GM23338 (cell line): ENCODE data around the gene C2CD5. TPM values are rescaled to one million over a fixed set of nuclear protein-coding genes. Genes with fewer than 3 reads are reported as not detected.

Experiments used
- ATAC-seq: fragments of 200-7000 bp; cut with Tn5 transposase; 3 replicates; pipeline ENCODE4 v1.9.1; 2020
- DNase-seq: peaks from one replicate; pipeline ENCODE4 v3.0.0-alpha.2; 2015; ENCODE audit warnings: low spot score
- H2AFZ ChIP-seq: fragments of 200-600 bp; sonication (generic); 2 replicates; pipeline ENCODE4 v1.8.0; 2016; ENCODE audit warnings: antibody characterized with exemption, mild to moderate bottlenecking, moderate library complexity
- H3F3A ChIP-seq: fragments of 200-600 bp; sonication (generic); replicated peaks from 2 replicates; pipeline ENCODE4 v1.8.0; 2017; ENCODE audit warnings: antibody characterized with exemption, mixed run types, low read depth
- H3K27ac ChIP-seq: fragments of 200-600 bp; sonication (generic); 2 replicates; pipeline ENCODE4 v1.6.1; 2016; ENCODE audit warnings: low read depth
- H3K27me3 ChIP-seq: fragments of 200-600 bp; sonication (generic); 2 replicates; pipeline ENCODE4 v1.8.0; 2016; ENCODE audit warnings: mild to moderate bottlenecking, mixed run types, moderate library complexity; ENCODE audit not compliant: insufficient read depth
- H3K36me3 ChIP-seq: fragments of 200-600 bp; sonication (generic); 2 replicates; pipeline ENCODE4 v1.8.0; 2016; ENCODE audit warnings: mild to moderate bottlenecking; ENCODE audit not compliant: insufficient read depth
- H3K4me1 ChIP-seq: fragments of 200-600 bp; sonication (generic); 2 replicates; pipeline ENCODE4 v1.8.0; 2016; ENCODE audit warnings: mild to moderate bottlenecking, moderate library complexity; ENCODE audit not compliant: insufficient read depth
- H3K4me2 ChIP-seq: fragments of 200-600 bp; sonication (generic); 2 replicates; pipeline ENCODE4 v1.7.1; 2017; ENCODE audit warnings: mixed run types
- H3K4me3 ChIP-seq: fragments of 200-600 bp; sonication (generic); 2 replicates; pipeline ENCODE4 v1.6.1; 2016; ENCODE audit warnings: mixed run types
- H3K79me2 ChIP-seq: fragments of 200-600 bp; sonication (generic); replicated peaks from 2 replicates; pipeline ENCODE4 v1.8.0; 2017; ENCODE audit warnings: mild to moderate bottlenecking; ENCODE audit not compliant: insufficient read depth
- H3K9me2 ChIP-seq: fragments of 200-600 bp; sonication (generic); 2 replicates; pipeline ENCODE4 v1.8.0; 2017; ENCODE audit not compliant: insufficient read depth
- H4K20me1 ChIP-seq: fragments of 200-600 bp; sonication (generic); replicated peaks from 2 replicates; pipeline ENCODE4 v1.8.0; 2017; ENCODE audit warnings: mild to moderate bottlenecking; ENCODE audit not compliant: insufficient read depth
- H3K27ac Mint-ChIP-seq: 2 replicates; pipeline ENCODE4 v1.8.0; 2020; ENCODE audit warnings: inconsistent platforms, mild to moderate bottlenecking, moderate library complexity, mixed read lengths
- H3K27me3 Mint-ChIP-seq: 3 replicates; pipeline ENCODE4 v1.8.0; 2022; ENCODE audit warnings: low read depth, mild to moderate bottlenecking, moderate library complexity, mixed read lengths, inconsistent platforms; ENCODE audit not compliant: insufficient read depth, poor library complexity
- H3K36me3 Mint-ChIP-seq: 3 replicates; pipeline ENCODE4 v1.8.0; 2021; ENCODE audit warnings: low read depth, mild to moderate bottlenecking, inconsistent platforms, moderate library complexity, mixed read lengths
- H3K4me1 Mint-ChIP-seq: 3 replicates; pipeline ENCODE4 v1.8.0; 2020; ENCODE audit warnings: mild to moderate bottlenecking, inconsistent platforms, mixed read lengths
- H3K4me3 Mint-ChIP-seq: 3 replicates; pipeline ENCODE4 v1.8.0; 2021; ENCODE audit warnings: moderate library complexity, mild to moderate bottlenecking, inconsistent platforms, mixed read lengths
- H3K9me3 Mint-ChIP-seq: 3 replicates; pipeline ENCODE4 v1.8.0; 2020; ENCODE audit warnings: moderate library complexity, mild to moderate bottlenecking, inconsistent platforms, mixed read lengths
- ZNF331 ChIP-seq: fragments of 250-450 bp; sonication (Bioruptor Pico); IDR thresholded peaks from 2 replicates; pipeline ENCODE4 v1.5.0; 2020; ENCODE audit warnings: low read depth, mild to moderate bottlenecking, moderate library complexity
- polyA plus RNA-seq: library from polyadenylated mRNA; unstranded; fragments of >200 nt; fragmentation: Nextera tagmentation; extraction: Ambion mirVana; gene quantifications from 2 replicates; pipeline ENCODE4 v1.2.1, GENCODE V29; 2016
- total RNA-seq: library from RNA; depleted of rRNA; stranded (reverse); fragments of >200 nt; shearing (Covaris generic); gene quantifications from 2 replicates; pipeline ENCODE4 v1.2.3, GENCODE V29; 2014
- TF ChIP-seq, protein P1 (sequence below): fragments of 250-450 bp; sonication (Bioruptor Pico); IDR thresholded peaks from 2 replicates; pipeline ENCODE4 v1.5.0; 2020; ENCODE audit warnings: mild to moderate bottlenecking, moderate library complexity
- TF ChIP-seq, protein P2 (sequence below): IDR thresholded peaks from 2 replicates; pipeline ENCODE4 v1.6.1; 2016; ENCODE audit warnings: antibody characterized with exemption

The C2CD5 gene
- total and polyA plus RNA-seq, 2 experiments from 2014 or later: 22.0 to 68.6 TPM

DNA sequence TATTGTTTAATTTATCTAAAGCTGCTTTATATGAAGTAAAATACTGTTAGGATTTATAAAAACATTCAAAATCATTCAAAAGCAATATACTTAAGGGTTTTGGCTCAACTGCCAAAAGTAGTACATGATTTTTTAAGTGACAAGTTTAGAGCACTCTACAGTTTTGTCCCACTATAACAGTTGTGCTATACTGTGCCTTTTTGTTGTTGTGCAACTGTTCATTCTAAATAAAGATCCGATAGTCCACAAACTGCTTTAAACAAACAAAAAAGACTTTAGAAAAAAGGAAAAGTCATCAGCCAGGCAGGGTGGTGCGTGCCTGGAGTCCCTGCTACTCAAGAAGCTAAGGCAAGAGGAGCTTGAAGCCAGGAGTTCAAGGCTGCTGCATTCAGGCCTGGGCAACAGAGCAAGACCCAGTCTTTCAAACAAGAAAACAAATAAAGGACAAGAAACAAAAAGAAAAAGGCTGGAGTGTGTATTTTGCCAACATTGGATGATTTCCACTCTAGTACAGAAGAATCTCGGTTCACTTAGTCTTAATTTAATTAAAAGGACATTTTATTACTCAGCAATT is 7.3 kb downstream of the C2CD5 start:
- Mint-ChIP-seq H3K27me3 (no peaks in the 10 kb centered on the region), H3K4me3 (no peak overlapping the region), H3K4me1 (peaks cover 31% of the 10 kb centered on the region), H3K36me3 (peaks cover 23% of the 10 kb centered on the region), H3K9me3 (no peaks in the 10 kb centered on the region), H3K27ac (0 out of 2 replicates have a peak overlapping the region, but pooled peaks have one; percentile 66)
- no peaks in the 10 kb centered on the region for H4K20me1 ChIP-seq
- no peak overlapping the region; the same call in 1 of the 2 replicates for H3K27ac ChIP-seq
- H3K4me3 ChIP-seq: no peak overlapping the region
- H3K27me3 ChIP-seq: no peaks in the 10 kb centered on the region
- H3K4me1 ChIP-seq: peaks cover 24% of the 10 kb centered on the region
- no peak overlapping the region for H2AFZ ChIP-seq
- TF ChIP-seq, protein P1, sequence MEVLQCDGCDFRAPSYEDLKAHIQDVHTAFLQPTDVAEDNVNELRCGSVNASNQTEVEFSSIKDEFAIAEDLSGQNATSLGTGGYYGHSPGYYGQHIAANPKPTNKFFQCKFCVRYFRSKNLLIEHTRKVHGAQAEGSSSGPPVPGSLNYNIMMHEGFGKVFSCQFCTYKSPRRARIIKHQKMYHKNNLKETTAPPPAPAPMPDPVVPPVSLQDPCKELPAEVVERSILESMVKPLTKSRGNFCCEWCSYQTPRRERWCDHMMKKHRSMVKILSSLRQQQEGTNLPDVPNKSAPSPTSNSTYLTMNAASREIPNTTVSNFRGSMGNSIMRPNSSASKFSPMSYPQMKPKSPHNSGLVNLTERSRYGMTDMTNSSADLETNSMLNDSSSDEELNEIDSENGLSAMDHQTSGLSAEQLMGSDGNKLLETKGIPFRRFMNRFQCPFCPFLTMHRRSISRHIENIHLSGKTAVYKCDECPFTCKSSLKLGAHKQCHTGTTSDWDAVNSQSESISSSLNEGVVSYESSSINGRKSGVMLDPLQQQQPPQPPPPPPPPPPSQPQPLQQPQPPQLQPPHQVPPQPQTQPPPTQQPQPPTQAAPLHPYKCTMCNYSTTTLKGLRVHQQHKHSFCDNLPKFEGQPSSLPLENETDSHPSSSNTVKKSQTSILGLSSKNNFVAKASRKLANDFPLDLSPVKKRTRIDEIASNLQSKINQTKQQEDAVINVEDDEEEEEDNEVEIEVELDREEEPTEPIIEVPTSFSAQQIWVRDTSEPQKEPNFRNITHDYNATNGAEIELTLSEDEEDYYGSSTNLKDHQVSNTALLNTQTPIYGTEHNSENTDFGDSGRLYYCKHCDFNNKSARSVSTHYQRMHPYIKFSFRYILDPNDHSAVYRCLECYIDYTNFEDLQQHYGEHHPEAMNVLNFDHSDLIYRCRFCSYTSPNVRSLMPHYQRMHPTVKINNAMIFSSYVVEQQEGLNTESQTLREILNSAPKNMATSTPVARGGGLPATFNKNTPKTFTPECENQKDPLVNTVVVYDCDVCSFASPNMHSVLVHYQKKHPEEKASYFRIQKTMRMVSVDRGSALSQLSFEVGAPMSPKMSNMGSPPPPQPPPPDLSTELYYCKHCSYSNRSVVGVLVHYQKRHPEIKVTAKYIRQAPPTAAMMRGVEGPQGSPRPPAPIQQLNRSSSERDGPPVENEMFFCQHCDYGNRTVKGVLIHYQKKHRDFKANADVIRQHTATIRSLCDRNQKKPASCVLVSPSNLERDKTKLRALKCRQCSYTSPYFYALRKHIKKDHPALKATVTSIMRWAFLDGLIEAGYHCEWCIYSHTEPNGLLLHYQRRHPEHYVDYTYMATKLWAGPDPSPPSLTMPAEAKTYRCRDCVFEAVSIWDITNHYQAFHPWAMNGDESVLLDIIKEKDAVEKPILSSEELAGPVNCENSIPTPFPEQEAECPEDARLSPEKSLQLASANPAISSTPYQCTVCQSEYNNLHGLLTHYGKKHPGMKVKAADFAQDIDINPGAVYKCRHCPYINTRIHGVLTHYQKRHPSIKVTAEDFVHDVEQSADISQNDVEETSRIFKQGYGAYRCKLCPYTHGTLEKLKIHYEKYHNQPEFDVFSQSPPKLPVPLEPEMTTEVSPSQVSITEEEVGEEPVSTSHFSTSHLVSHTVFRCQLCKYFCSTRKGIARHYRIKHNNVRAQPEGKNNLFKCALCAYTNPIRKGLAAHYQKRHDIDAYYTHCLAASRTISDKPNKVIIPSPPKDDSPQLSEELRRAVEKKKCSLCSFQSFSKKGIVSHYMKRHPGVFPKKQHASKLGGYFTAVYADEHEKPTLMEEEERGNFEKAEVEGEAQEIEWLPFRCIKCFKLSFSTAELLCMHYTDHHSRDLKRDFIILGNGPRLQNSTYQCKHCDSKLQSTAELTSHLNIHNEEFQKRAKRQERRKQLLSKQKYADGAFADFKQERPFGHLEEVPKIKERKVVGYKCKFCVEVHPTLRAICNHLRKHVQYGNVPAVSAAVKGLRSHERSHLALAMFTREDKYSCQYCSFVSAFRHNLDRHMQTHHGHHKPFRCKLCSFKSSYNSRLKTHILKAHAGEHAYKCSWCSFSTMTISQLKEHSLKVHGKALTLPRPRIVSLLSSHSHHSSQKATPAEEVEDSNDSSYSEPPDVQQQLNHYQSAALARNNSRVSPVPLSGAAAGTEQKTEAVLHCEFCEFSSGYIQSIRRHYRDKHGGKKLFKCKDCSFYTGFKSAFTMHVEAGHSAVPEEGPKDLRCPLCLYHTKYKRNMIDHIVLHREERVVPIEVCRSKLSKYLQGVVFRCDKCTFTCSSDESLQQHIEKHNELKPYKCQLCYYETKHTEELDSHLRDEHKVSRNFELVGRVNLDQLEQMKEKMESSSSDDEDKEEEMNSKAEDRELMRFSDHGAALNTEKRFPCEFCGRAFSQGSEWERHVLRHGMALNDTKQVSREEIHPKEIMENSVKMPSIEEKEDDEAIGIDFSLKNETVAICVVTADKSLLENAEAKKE (CRISPR knock-in tag): no peak
- TF ChIP-seq, protein P2, sequence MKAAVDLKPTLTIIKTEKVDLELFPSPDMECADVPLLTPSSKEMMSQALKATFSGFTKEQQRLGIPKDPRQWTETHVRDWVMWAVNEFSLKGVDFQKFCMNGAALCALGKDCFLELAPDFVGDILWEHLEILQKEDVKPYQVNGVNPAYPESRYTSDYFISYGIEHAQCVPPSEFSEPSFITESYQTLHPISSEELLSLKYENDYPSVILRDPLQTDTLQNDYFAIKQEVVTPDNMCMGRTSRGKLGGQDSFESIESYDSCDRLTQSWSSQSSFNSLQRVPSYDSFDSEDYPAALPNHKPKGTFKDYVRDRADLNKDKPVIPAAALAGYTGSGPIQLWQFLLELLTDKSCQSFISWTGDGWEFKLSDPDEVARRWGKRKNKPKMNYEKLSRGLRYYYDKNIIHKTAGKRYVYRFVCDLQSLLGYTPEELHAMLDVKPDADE: no peak
- TF ChIP-seq ZNF331 (CRISPR knock-in tag): no peak
- no peak overlapping the region for H3K4me2 ChIP-seq
- peaks cover 49% of the 10 kb centered on the region for H3K79me2 ChIP-seq
- no peak for ATAC-seq
- no peak for DNase-seq
- no peaks in the 10 kb centered on the region for H3F3A ChIP-seq
- 0 out of 2 replicates have a peak, but pooled peaks cover 6% of the 10 kb centered on the region for H3K36me3 ChIP-seq
- no peaks in the 10 kb centered on the region for H3K9me2 ChIP-seq
